ENCODE measurements around the gene GLMN.
"Not testable (repeated sequence)": the region's sequence is repeated elsewhere in the genome, so short reads cannot be mapped to it uniquely, and the experiment has no call there.

GLMN gene

GRCh38 chr1:92291372-92291999, 7.3 kb downstream of the GLMN start:
- DNase-seq, result peak in 1 of 2 experiments; percentile 26

- DNase-seq, result not testable (repeated sequence)
Measured at GRCh38 chr1:92281411-92281810, 17.4 kb downstream of the GLMN start.

GRCh38 chr1:92279781-92280180, 19.0 kb downstream of the GLMN start:
- not testable (repeated sequence) for DNase-seq

DNA sequence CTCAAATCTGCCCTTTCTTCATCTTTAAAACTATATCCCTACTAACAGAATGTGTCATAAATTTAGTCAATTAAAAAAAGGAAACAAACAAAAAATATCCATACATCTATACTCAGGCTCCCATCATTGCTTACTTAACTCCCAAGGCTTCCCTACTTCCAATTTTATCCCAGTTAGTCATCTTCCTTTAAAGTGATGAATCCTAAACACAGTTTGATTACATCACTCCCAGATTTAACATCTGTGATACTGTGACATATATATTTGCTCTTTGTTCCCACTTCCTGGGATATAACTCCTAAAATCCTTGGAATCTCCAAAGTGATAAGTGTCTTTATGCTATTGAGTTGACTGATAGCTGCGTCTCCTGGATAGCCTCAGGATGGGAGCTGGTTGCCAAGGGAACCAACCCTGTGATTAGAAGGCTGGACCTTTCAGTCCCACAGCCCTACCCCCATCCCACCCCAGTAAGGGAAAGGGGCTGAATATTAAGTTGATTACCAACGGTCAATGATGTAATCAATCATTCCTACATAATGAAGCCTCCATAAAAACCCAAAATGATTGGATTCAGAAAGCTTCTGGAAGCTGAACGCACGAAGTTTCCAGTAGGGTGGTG, 21.6 kb downstream of the GLMN start:
- no peak for DNase-seq

DNA sequence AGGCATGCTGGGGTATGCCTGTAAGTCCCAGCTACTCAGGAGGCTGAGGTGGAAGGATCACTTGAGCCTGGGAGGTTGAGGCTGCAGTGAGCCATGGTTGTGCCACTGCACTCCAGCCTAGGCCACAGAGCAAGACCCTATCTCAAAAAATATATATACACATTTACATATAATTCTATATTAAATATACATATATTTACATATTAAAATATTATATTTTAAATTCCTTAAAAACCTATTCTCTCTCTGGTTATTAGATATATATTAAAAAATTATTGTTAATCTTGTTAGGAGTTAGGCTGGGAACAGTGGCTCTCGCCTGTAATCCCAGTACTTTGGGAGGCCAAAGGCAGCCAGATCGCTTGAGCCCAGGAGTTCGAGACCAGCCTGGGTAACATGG, 22.7 kb downstream of the GLMN start:
- DNase-seq, result no peak

DNA sequence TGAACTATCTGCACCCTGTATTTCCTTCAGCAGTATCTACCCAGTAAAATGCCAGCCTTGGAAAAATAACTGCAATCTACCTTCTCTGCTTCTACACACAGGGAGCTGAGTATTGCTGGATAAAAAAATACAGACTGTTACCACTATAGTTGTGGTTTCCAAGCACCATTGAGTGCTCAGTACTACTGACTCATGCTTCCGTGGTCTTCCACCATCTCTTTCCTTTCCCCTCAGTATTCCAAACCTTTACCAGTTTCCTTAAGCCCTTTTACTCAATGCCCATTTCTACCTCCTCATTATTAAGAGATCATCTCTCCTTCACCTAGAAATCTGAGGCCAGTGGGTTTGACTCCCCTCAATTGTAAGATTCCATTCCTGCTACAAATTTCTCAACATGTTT, 23.8 kb downstream of the GLMN start:
- DNase-seq, result no peak

DNA sequence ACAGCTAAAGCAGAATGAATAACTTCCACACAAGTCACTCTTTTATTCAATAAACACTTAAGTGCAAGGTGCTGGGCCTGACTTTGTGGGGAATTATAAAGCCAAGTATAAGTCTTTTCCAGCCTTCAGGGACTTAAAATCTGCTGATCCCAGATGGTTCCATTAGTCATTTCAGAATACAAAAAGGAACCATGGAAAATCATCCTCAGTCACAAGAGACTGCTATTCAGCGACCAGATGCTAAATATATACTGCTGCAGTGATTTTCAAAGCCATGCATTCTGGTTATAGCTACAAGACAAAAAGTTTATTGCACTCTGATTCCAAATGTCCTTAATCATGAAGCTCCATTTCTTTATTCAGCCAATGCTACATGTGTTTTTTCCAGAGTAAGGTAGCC, 25.7 kb downstream of the GLMN start:
- DNase-seq, result no peak

GRCh38 chr1:92262516-92262915, 36.3 kb downstream of the GLMN start:
- DNase-seq, result no peak

DNA sequence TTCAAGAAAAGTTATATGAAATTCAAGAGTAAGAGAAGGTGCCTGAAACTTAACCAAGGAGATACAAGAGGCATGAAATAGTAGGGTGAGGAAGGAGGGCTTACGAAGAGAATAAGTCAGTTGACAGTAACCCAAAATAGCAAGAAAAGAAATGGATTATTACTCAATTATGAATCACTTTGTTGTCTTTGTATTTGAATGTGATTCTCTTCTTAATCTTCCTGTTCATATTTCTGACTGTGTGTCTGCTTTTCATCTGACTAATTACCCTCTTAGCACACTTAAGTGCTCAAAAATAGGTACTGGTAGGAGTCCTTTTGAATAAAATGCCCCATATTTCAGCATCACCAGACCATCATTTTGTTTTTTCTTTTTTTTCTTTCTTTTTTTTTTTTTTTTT, 39.4 kb downstream of the GLMN start:
- DNase-seq, result no peak

DNA sequence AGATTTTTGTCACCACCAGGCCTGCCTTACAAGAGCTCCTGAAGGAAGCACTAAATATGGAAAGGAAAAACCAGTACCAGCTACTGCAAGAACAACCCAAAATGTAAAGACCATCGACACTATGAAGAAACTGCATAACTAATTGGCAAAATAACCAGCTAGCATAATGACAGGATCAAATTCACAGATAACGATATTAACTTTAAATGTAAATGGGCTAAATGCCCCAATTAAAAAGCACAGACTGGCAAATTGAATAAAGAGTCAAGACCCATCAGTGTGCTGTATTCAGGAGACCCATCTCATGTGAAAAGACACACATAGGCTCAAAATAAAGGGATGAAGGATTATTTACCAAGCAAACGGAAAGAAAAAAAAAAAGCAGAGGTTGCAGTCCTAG, 44.1 kb downstream of the GLMN start:
- not testable (repeated sequence) for DNase-seq

DNA sequence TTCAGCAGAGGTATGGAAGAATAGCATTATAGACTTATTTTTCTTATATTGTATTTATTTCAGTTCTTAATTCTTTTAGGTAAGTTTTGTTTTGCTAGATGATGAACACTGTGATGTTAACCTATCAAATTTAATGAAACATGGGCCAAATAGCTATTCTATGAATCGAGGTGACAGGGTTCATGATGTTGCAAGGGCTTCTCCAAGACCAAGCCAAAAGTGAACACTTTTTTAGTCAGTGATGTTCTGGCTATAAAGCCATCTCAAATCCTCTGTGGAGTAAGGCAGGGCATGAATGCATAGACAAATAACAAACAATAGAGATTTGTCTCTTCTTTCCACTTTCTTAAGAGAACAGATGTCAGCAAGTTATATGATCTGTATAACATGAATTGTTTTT, 54.4 kb downstream of the GLMN start:
- DNase-seq, result no peak

DNA sequence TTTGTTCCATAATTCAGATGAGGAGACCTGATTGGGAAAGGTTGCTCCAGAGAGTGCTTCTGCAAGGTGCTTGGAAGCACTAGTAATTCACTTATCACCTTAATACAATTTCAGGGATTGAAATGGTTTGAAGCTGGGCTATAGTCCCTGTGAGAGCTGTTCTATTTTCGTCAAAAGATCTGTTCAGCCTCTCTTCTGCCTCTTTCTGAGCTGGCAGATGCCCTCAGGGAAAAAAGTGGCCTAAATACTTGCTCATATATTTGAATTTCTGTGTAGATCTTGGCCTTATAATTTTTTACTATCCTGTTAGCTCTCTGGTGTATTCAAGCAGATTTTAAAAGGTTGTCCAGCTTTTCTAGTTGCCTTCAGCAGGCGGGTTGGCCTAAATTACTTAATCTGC, 58.8 kb downstream of the GLMN start:
- no peak for DNase-seq

- no peak for DNase-seq
Measured at GRCh38 chr1:92230736-92231135, 68.1 kb downstream of the GLMN start.

GRCh38 chr1:92228401-92228800, 70.4 kb downstream of the GLMN start:
- DNase-seq, result no peak

DNA sequence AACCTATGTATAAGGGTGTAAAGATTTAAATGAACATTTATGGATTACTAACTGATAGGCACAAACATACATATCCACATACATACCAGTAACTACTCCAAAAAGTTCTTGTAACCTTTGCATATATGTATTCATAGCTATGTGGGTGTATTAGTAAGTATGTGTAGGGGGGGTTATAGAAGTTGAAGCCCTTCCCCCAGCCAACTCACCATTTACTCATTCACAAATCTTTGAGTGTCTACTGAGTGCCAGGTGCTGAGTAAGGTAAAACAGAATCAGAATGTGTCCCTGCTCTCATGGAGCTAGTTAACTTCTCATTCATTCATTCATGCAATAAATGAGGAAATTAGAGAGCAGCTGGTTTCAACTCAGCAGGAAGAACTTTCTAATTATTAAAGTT, 79.8 kb downstream of the GLMN start:
- DNase-seq, result no peak

- DNase-seq, result no peak
Measured at GRCh38 chr1:92218559-92218958, 80.2 kb downstream of the GLMN start.

DNA sequence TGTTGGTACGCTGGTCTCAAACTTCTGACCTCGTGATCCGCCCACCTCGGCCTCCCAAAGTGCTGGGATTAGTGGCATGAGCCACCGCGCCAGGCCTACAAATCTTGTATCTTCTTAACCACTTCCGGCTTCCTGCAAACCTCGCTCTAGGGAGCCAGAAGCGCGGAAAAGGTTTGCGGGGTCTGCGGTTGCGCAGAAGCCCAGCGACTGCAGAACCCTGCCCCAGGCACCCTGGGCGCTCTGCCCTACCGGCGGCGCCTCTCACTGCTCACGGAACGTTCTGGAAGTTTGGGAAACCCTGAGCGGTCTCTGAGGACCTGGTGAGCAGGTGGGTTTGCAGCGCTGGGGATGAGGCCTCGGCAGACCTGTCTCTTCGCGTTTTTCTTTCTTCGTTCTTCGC, 81.1 kb downstream of the GLMN start, which contains the start of gene C1orf146:
C1orf146 (plus strand) TSS at position 195 of the 400 bp plus-strand sequence. CDS start 13,506 bp downstream, outside the sequence.
- DNase-seq, result no peak

DNA sequence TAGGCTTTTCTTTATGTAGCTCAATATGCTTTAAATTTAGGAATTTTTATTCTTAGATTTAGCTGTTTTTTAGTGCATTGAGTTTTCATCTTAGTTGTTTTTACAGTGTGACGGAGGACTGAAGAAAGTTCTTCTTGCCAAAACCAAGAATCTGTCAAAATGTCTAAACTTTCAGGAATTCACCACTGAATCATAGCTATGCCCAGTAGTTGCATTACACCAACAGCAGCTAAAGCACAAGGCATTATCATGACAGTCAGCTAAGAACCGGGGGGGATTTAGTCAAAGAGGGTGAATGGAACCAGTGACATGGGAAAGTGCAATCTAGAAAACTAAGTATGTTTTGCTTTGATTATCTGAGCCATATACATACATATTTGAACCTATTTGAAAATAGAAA, 87.6 kb downstream of the GLMN start:
- DNase-seq, result no peak

GRCh38 chr1:92210701-92211100, 88.1 kb downstream of the GLMN start:
- DNase-seq, result no peak

- DNase-seq, result no peak
Measured at GRCh38 chr1:92203105-92203504, 95.7 kb downstream of the GLMN start.

DNA sequence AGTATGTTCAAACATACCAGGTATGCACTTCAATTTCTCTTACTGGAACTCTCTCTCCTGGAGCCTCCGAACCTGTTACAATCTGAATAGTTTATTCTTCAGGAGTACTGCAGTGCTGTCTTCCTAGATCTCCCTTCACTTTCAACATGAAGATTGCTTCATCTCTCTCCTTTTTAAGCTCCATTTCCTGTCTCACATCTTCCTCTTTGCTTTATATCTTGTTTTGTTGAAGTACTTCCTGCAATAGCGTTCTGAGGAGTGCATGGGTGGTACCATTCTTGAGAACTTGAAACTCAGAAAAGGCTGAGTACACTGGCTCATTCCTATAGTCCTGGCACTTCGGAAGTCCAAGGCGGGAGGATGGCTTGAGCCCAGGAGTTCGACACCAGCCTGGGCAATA, 96.8 kb downstream of the GLMN start:
- DNase-seq, result no peak
